H1 (cell line): ENCODE results near the gene PROSER1. TPM values are rescaled to one million over a fixed set of nuclear protein-coding genes. Genes with fewer than 3 reads are reported as not detected.

Source experiments
- ASH2L ChIP-seq: fragments of 200-600, 300-600 bp; sonication (generic); IDR thresholded peaks from one replicate; pipeline ENCODE4 v1.7.1; 2017; ENCODE audit warnings: low read length
- BCL11A ChIP-seq, 2 experiments: IDR thresholded peaks; one replicate each; pipeline ENCODE4 v1.6.1; 2011; ENCODE audit warnings: low read depth in 2 of 2, low read length in 2 of 2, mild to moderate bottlenecking in 2 of 2
- CHD2 ChIP-seq: IDR thresholded peaks from 2 replicates; pipeline ENCODE4 v1.6.1; 2012; ENCODE audit warnings: low read length, improper control_type of control experiment
- JUN ChIP-seq: IDR thresholded peaks from 2 replicates; pipeline ENCODE4 v1.6.1; 2011; ENCODE audit warnings: low read depth, mild to moderate bottlenecking, improper control_type of control experiment, low read length
- RFX5 ChIP-seq: IDR thresholded peaks from 2 replicates; pipeline ENCODE4 v1.6.1; 2011; ENCODE audit warnings: low read depth, low read length, improper control_type of control experiment, borderline replicate concordance
- RNF2 ChIP-seq: fragments of 200-900, 300-1000 bp; sonication (generic); IDR thresholded peaks from 2 replicates; pipeline ENCODE4 v1.7.1; 2016; ENCODE audit warnings: borderline replicate concordance, low read depth, mild to moderate bottlenecking, antibody characterized with exemption, low read length; ENCODE audit not compliant: poor library complexity, severe bottlenecking; ENCODE audit errors: missing control alignments
- SP2 ChIP-seq: IDR thresholded peaks from 2 replicates; pipeline ENCODE4 v1.6.1; 2012; ENCODE audit warnings: mild to moderate bottlenecking, low read length, inconsistent platforms
- TEAD4 ChIP-seq: IDR thresholded peaks from 2 replicates; pipeline ENCODE4 v1.6.1; 2012; ENCODE audit warnings: low read depth, low read length, inconsistent platforms, mixed read lengths
- polyA plus RNA-seq, 7 experiments: library from polyadenylated mRNA; depleted of rRNA in 3 of 7; stranded (reverse) in 5 of 7; unstranded in 2 of 7; fragments of >200 nt in 5 of 7; fragments of 200-250 nt in 2 of 7; gene quantifications; 1 replicate in 5 of 7; 2 replicates in 1 of 7; 4 replicates in 1 of 7; pipeline versions ENCODE4 v1.2.1 to v1.2.3, GENCODE V29; 2011 to 2013; ENCODE audit warnings: missing spikeins in 2 of 7, mixed read lengths in 2 of 7
- total RNA-seq: library from RNA; stranded (reverse); fragmentation: NEBNext Ultra II Directional; extraction: Animal tissue kit (Norgen Biotek cat#: 25700); gene quantifications from 2 replicates; pipeline ENCODE4 v1.2.1, GENCODE V29; 2021

The PROSER1 gene
- total and polyA plus RNA-seq, 2 of the 8 experiments (the other 6 are each of a cell fraction or from before 2014, with no cell fraction given), result 99.2 to 116 TPM

GRCh38 chr13:39049274-39049673 lies 11.4 kb upstream of the PROSER1 start (continued):
- TF ChIP-seq JUN, result no peak
- TF ChIP-seq RFX5, result no peak
- no peak for TF ChIP-seq BCL11A (IDR thresholded peaks at IDR 0.05; ENCODE audit: low read depth in 2 of 2, low read length in 2 of 2)
- no peak for TF ChIP-seq ASH2L
- TF ChIP-seq SP2, result no peak
- no peak for TF ChIP-seq TEAD4
- no peak for TF ChIP-seq RNF2
- no peak for TF ChIP-seq CHD2
